Glutamatergic neuron (in vitro differentiated cells): ENCODE results near the gene OR2V2. TPM values are rescaled to one million over a fixed set of nuclear protein-coding genes. Genes with fewer than 3 reads are reported as not detected.

Source experiments
- DNase-seq: peaks from one replicate; pipeline ENCODE4 v3.0.0; 2022
- H3K27ac Mint-ChIP-seq: one replicate; pipeline ENCODE4 v1.8.0; 2020; ENCODE audit warnings: mild to moderate bottlenecking, mixed read lengths, inconsistent platforms; ENCODE audit not compliant: unreplicated experiment
- H3K27me3 Mint-ChIP-seq: one replicate; pipeline ENCODE4 v1.8.0; 2020; ENCODE audit warnings: mild to moderate bottlenecking, moderate library complexity, mixed read lengths, inconsistent platforms; ENCODE audit not compliant: unreplicated experiment
- H3K36me3 Mint-ChIP-seq: one replicate; pipeline ENCODE4 v1.8.0; 2020; ENCODE audit warnings: mild to moderate bottlenecking, mixed read lengths, inconsistent platforms; ENCODE audit not compliant: unreplicated experiment
- H3K4me1 Mint-ChIP-seq: one replicate; pipeline ENCODE4 v1.8.0; 2020; ENCODE audit warnings: mild to moderate bottlenecking, low read depth, mixed read lengths, inconsistent platforms; ENCODE audit not compliant: unreplicated experiment
- H3K4me3 Mint-ChIP-seq: one replicate; pipeline ENCODE4 v1.8.0; 2020; ENCODE audit warnings: mild to moderate bottlenecking, mixed read lengths, inconsistent platforms; ENCODE audit not compliant: unreplicated experiment
- H3K9me3 Mint-ChIP-seq: one replicate; pipeline ENCODE4 v1.8.0; 2020; ENCODE audit warnings: mild to moderate bottlenecking, moderate library complexity, mixed read lengths, inconsistent platforms; ENCODE audit not compliant: unreplicated experiment
- total RNA-seq: library from RNA; stranded (reverse); fragmentation: NEBNext Ultra II Directional; extraction: Animal tissue kit (Norgen Biotek cat#: 25700); gene quantifications from one replicate; pipeline ENCODE4 v1.2.1, GENCODE V29; 2021; ENCODE audit not compliant: unreplicated experiment
- TF ChIP-seq, protein P1 (sequence below): fragments of 200-600 bp; sonication (generic); IDR thresholded peaks from one replicate; pipeline ENCODE4 v1.5.0; 2021; ENCODE audit not compliant: partially characterized antibody, unreplicated experiment

OR2V2 gene
- total RNA-seq, 1 donor from 2014 or later: not detected

DNA sequence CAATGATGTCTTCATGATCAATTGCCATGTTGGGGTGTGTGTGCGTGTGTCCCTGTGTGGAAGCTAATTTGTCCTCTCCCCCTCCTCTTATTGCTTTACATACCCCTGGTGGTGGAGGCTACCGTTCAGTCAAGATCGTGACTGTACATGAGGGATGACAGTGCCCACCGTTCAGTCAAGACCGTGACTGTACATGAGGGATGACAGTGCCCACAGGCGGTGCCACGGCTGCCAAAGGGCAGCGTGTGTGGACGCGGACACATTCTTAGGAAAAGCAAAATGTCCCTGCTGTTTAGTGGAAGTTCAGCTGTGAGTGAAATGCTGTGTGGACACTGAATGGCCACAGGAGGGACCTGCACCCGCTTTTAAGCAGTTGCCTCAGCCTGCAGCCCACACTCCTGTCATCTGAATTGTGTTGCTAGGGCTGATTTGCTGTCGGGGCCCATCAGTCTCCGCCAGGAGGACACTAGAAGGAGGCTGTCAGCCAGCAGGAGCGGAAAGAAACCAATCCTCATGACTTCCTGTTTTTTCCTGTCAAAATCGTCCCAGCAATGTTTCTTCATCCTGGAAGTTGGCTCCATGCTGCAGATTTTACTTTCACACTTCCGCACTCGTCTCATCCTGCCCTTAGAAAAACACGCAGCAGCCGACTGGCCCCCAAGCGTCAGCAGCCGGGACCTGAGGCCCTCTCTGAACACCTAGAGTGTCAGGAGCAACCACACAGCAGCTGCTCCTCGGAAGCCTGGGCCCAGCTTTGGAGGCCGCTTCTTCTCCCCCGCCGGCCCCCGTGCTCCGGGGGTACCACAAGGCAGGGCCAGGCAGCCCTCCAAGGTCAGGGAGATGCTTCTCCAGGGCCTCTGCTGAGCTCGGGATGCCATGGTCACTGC lies 25.5 kb upstream of the OR2V2 start:
- Mint-ChIP-seq H3K27ac (no peak overlapping the region), H3K4me3 (no peak overlapping the region), H3K36me3 (peaks cover 4% of the 10 kb centered on the region), H3K9me3 (peaks cover 2% of the 10 kb centered on the region), H3K4me1 (no peaks in the 10 kb centered on the region), H3K27me3 (peaks cover 3% of the 10 kb centered on the region)
- TF ChIP-seq, protein P1, sequence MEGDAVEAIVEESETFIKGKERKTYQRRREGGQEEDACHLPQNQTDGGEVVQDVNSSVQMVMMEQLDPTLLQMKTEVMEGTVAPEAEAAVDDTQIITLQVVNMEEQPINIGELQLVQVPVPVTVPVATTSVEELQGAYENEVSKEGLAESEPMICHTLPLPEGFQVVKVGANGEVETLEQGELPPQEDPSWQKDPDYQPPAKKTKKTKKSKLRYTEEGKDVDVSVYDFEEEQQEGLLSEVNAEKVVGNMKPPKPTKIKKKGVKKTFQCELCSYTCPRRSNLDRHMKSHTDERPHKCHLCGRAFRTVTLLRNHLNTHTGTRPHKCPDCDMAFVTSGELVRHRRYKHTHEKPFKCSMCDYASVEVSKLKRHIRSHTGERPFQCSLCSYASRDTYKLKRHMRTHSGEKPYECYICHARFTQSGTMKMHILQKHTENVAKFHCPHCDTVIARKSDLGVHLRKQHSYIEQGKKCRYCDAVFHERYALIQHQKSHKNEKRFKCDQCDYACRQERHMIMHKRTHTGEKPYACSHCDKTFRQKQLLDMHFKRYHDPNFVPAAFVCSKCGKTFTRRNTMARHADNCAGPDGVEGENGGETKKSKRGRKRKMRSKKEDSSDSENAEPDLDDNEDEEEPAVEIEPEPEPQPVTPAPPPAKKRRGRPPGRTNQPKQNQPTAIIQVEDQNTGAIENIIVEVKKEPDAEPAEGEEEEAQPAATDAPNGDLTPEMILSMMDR: no peak
- DNase-seq: no peak

DNA sequence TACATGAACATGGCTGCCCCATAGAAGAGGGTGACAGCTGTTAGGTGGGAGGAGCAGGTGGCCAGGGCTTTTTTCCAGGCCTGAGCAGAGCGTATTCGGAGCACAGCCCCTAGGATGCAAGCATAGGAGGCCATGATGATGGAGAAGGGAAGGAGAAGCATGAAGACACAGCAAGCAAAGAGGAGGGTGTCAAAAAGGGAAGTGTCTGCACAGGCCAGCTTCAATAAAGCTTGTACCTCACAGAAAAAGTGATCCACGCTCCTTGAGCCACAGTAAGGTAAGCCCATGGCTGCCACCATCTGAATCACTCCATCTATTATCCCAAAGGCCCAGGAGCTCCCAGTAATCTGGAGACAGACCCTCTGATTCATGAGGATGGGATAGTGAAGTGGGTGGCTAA lies 22.9 kb upstream of the OR2V2 start:
- DNase-seq: no peak
- H3K9me3 Mint-ChIP-seq: peaks cover 5% of the 10 kb centered on the region
- no peaks in the 10 kb centered on the region for H3K36me3 Mint-ChIP-seq
- H3K4me3 Mint-ChIP-seq: no peak overlapping the region
- peaks cover 3% of the 10 kb centered on the region for H3K4me1 Mint-ChIP-seq
- TF ChIP-seq, protein P1: no peak
- peaks cover 9% of the 10 kb centered on the region for H3K27me3 Mint-ChIP-seq
- no peak overlapping the region for H3K27ac Mint-ChIP-seq

DNA sequence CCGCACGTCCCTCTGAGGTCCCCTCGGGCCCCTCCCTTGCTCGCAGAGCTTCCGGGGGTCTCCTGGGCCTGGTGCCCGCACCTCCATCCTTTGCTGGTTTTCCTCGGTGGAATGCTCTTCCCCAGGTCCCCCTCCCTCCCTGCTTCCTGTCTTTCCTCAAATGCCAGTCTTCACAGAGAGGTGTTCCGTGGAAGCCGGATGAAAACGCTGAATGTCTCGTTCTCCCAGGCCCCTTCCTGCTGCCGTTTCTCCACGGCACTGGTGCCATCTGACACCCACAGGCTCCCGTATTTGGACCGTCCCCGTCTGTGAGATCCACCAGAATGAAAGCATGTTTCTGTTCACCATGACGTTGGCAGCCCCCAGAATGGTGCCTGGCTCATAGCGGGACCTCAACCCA lies 20.5 kb upstream of the OR2V2 start:
- H3K4me3 Mint-ChIP-seq: no peak overlapping the region
- H3K27ac Mint-ChIP-seq: no peak overlapping the region
- peaks cover 6% of the 10 kb centered on the region for H3K9me3 Mint-ChIP-seq
- no peaks in the 10 kb centered on the region for H3K36me3 Mint-ChIP-seq
- H3K4me1 Mint-ChIP-seq: peaks cover 3% of the 10 kb centered on the region
- H3K27me3 Mint-ChIP-seq: peaks cover 12% of the 10 kb centered on the region
- TF ChIP-seq, protein P1: no peak
- DNase-seq: no peak

DNA sequence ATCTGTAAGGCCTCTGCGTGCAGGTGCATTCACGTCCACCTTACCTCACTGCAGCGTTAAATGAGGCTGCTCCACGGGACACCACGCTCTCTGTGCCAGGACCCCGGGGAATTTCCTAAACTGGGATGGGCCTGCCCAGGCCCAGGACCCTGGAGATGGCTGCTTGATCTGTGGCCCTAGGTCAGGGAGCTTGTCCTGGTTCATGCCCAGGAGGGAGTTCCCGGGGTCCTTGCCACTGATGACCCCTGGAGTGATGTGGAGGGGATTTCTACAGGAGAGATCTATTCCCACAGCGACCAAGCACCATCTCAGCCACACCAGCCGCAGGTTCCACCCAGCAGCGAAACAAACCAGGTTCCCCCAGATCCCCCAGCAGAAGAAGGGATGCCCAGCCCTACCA lies 19.9 kb upstream of the OR2V2 start:
- no peak for DNase-seq
- TF ChIP-seq, protein P1: no peak
- Mint-ChIP-seq H3K9me3 (peaks cover 6% of the 10 kb centered on the region), H3K27me3 (peaks cover 12% of the 10 kb centered on the region), H3K4me3 (no peak overlapping the region), H3K27ac (no peak overlapping the region), H3K36me3 (no peaks in the 10 kb centered on the region), H3K4me1 (peaks cover 3% of the 10 kb centered on the region)

DNA sequence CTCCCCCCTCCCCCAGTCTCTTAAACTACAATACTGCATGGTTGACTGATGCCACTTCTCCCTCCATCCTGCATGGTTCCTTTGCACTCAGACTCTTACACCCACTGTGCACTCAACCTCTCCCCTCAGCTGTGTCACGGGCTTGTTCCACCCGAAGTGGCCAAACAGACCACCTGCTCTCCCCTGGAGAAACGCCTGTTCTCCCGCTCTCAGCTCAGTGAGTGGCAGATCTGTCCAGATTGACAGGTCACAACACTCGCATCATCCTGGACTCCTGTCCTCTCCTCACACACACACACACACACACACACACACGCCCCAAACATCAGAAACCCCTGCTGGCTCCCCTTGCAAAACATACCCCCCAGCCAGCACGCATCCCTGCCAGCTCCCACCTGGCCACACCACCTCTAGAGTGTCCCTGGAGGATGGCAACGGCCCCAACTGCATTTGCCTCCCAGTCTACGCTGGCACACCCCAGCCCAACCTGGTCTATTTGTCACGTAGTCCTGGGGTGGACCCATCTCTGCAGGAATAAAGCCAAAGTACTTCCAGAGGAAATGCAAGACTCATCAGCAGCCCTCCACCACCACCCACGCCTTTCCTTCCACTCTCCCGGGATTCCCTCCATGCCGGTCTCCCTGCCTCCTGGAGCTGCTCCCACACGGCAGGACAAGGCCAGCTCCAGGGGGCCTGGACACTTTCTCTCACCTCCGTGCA lies 19.3 kb upstream of the OR2V2 start:
- no peak for DNase-seq
- peaks cover 4% of the 10 kb centered on the region for H3K9me3 Mint-ChIP-seq
- H3K4me1 Mint-ChIP-seq: peaks cover 3% of the 10 kb centered on the region
- H3K4me3 Mint-ChIP-seq: no peak overlapping the region
- H3K27me3 Mint-ChIP-seq: peaks cover 12% of the 10 kb centered on the region
- no peak overlapping the region for H3K27ac Mint-ChIP-seq
- TF ChIP-seq, protein P1: no peak
- H3K36me3 Mint-ChIP-seq: no peaks in the 10 kb centered on the region
